ENCODE data around the gene UBE2J2.

Gene UBE2J2

DNA sequence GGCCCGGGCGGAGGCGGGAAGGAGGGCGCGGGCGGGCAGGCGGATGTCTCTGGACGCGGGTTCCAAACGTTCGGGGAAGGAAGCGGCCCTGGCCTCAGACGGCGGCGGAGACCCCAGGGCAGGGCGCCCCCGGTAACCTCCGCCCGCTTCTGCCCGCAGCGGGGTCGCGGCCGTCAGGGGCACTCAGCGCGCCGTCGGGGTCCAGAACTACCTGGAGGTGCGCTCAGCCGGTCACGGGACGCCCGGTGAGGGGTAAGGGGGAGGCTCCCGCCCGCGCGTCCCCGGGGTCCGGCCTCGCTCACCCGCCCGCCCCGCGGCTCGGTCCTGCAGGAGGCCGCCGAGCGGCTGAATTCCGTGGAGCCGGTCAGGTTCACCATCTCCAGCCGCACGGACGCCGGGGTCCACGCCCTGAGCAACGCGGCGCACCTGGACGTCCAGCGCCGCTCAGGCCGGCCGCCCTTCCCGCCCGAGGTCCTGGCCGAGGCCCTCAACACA, 35.1 kb upstream of the UBE2J2 start:
- Histone ChIP-seq H4K20me1 (ENCODE audit: control insufficient read depth, insufficient read depth, low read depth, low read length) (no peaks in the 10 kb centered on the region), H3K27ac (ENCODE audit: low read depth, low read length) (peak overlapping the region; percentile 52), H3K36me3 (ENCODE audit: control insufficient read depth, low read length) (peaks cover 44% of the 10 kb centered on the region), H3K27me3 (ENCODE audit: control insufficient read depth, low read length) (no peaks in the 10 kb centered on the region), H3K4me3 (ENCODE audit: low read length) (peak overlapping the region; percentile 76), H3K4me1 (ENCODE audit: control insufficient read depth, low read length) (peaks cover 36% of the 10 kb centered on the region), H3K79me2 (ENCODE audit: control insufficient read depth, low read length) (peaks cover 44% of the 10 kb centered on the region), H3F3A (ENCODE audit: control insufficient read depth, insufficient read depth) (peaks cover 2% of the 10 kb centered on the region; the same call in 1 of the 2 replicates), H3K4me2 (ENCODE audit: low read length) (peak overlapping the region; percentile 80), H3K9me3 (ENCODE audit: control insufficient read depth, insufficient read depth, low read length) (no peaks in the 10 kb centered on the region), H3K9me2 (replicated peaks; ENCODE audit: control insufficient read depth, low read length) (no peaks in the 10 kb centered on the region)
- TF ChIP-seq, protein P1, sequence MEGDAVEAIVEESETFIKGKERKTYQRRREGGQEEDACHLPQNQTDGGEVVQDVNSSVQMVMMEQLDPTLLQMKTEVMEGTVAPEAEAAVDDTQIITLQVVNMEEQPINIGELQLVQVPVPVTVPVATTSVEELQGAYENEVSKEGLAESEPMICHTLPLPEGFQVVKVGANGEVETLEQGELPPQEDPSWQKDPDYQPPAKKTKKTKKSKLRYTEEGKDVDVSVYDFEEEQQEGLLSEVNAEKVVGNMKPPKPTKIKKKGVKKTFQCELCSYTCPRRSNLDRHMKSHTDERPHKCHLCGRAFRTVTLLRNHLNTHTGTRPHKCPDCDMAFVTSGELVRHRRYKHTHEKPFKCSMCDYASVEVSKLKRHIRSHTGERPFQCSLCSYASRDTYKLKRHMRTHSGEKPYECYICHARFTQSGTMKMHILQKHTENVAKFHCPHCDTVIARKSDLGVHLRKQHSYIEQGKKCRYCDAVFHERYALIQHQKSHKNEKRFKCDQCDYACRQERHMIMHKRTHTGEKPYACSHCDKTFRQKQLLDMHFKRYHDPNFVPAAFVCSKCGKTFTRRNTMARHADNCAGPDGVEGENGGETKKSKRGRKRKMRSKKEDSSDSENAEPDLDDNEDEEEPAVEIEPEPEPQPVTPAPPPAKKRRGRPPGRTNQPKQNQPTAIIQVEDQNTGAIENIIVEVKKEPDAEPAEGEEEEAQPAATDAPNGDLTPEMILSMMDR (IDR thresholded peaks at IDR 0.05; ENCODE audit: low read depth, low read length, poor library complexity, severe bottlenecking), result no peak
- TF ChIP-seq EZH2phosphoT487 (IDR thresholded peaks at IDR 0.05; ENCODE audit: borderline replicate concordance, low read length), result no peak

DNA sequence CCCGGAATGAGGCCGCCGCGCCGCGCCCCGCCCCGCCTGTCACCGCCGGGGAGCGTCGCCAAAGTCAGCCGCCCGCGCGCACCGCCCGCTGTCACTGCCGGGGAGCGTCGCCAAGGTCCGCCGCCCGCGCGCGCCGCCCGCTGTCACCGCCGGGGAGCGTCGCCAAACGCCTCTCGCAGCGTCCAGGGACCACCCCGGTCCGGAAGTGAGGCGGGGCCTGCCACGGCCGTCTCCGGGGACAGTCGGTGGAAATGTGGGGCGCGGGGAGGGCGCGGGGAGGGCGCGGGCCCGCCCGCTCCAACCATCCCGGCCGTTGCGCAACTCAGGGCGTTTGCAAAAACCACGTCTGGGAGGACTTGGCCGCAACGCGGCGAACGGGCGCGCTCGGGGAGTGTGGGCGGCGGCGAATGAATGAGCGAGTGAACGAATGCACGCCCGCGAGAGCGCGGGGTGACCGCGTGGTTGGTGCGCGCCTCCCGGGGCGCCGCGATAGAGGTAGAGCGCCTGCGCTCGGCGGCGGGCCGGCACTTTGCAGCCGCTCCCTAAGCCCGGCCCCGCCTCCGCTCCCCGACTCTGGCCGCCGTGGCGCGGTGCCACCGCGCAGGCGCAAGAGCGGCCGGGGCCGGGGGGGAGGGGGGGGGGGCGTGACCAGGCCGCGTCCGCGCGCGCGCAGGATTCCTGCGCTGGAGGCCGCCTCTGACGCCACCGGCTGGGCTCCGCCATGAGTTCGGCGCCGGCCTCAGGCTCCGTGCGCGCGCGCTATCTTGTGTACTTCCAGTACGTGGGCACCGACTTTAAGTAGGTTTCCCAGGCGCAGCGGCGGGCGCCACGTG, 34.5 kb upstream of the UBE2J2 start, which contains the start of the genes ACAP3 and PUSL1:
Gene ACAP3, minus strand, starts transcription at position 8 of the 833 bp plus-strand sequence. CDS start 115 bp downstream, outside the sequence.
Gene PUSL1, plus strand, starts transcription at position 675 of the 833 bp plus-strand sequence. Its CDS starts 47 bp downstream, at position 722.
- Histone ChIP-seq H4K20me1 (ENCODE audit: control insufficient read depth, insufficient read depth, low read depth, low read length) (no peaks in the 10 kb centered on the region), H3K79me2 (ENCODE audit: control insufficient read depth, low read length) (peaks cover 40% of the 10 kb centered on the region)

DNA sequence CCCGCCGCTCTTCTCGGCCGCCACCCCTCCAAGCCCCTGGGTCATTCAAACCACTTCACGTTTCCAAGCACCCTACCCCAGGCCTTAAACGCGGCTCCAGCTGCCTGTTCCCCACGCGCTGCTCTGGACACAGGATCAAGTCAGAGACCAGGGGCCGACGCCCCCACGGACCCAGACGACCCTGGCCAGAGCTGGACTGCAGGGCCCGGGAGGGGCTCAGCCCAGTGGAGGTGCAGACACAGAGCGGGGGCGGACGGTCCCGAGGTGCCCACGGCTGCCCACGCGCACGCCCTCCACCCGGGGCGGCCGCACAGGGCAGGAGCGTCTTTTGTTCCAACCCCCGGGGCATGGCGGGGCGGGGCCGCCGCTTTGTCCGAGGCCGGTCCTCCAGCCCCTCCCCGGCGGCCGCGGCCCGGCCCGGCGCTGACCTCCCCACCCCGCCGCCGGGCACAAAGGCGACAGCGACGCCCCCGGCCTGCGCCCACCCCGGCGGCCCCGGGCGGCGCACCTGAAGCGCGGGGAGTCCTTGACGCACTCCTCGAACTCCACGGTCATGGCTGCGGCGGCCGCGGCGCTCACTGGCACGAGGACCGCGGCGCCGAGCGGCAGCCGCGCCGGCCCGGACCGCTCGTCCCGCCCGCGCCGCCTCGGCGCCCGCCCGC, 33.7 kb upstream of the UBE2J2 start:
- Histone ChIP-seq H3K9me2 (replicated peaks; ENCODE audit: control insufficient read depth, low read length) (no peaks in the 10 kb centered on the region), H3K4me3 (ENCODE audit: low read length) (peak overlapping the region; percentile 79), H3K79me2 (ENCODE audit: control insufficient read depth, low read length) (peaks cover 40% of the 10 kb centered on the region), H3F3A (ENCODE audit: control insufficient read depth, insufficient read depth) (peaks cover 2% of the 10 kb centered on the region; the same call in 1 of the 2 replicates), H3K4me1 (ENCODE audit: control insufficient read depth, low read length) (peaks cover 36% of the 10 kb centered on the region), H3K27ac (ENCODE audit: low read depth, low read length) (no peak overlapping the region), H3K27me3 (ENCODE audit: control insufficient read depth, low read length) (no peaks in the 10 kb centered on the region), H3K36me3 (ENCODE audit: control insufficient read depth, low read length) (peaks cover 29% of the 10 kb centered on the region), H3K9me3 (ENCODE audit: control insufficient read depth, insufficient read depth, low read length) (no peaks in the 10 kb centered on the region), H3K4me2 (ENCODE audit: low read length) (peak overlapping the region; percentile 84), H4K20me1 (ENCODE audit: control insufficient read depth, insufficient read depth, low read depth, low read length) (no peaks in the 10 kb centered on the region)
- TF ChIP-seq, protein P1 (IDR thresholded peaks at IDR 0.05; ENCODE audit: low read depth, low read length, poor library complexity, severe bottlenecking), result no peak
- no peak for TF ChIP-seq EZH2phosphoT487 (IDR thresholded peaks at IDR 0.05; ENCODE audit: borderline replicate concordance, low read length)

More for the DNA sequence above, 34.5 kb upstream of the UBE2J2 start, which contains the start of the genes ACAP3 and PUSL1:
- H3K4me1 ChIP-seq (ENCODE audit: control insufficient read depth, low read length), result peaks cover 36% of the 10 kb centered on the region
- H3K27me3 ChIP-seq (ENCODE audit: control insufficient read depth, low read length), result no peaks in the 10 kb centered on the region
- H3K36me3 ChIP-seq (ENCODE audit: control insufficient read depth, low read length), result peaks cover 37% of the 10 kb centered on the region
- peaks cover 2% of the 10 kb centered on the region; the same call in 1 of the 2 replicates for H3F3A ChIP-seq (ENCODE audit: control insufficient read depth, insufficient read depth)
- peak within 1 kb of the TSS; percentile 81 for H3K27ac ChIP-seq (ENCODE audit: low read depth, low read length)
- H3K4me2 ChIP-seq (ENCODE audit: low read length), result peak within 1 kb of the TSS; percentile 84
- H3K4me3 ChIP-seq (ENCODE audit: low read length), result peak within 1 kb of the TSS; percentile 83
- H3K9me2 ChIP-seq (replicated peaks; ENCODE audit: control insufficient read depth, low read length), result no peaks in the 10 kb centered on the region
- H3K9me3 ChIP-seq (ENCODE audit: control insufficient read depth, insufficient read depth, low read length), result no peaks in the 10 kb centered on the region
- no peak for TF ChIP-seq EZH2phosphoT487 (IDR thresholded peaks at IDR 0.05; ENCODE audit: borderline replicate concordance, low read length)
- TF ChIP-seq, protein P1 (IDR thresholded peaks at IDR 0.05; ENCODE audit: low read depth, low read length, poor library complexity, severe bottlenecking), result no peak
